PC-9 (cell line): ENCODE results near the gene SLC2A6.

Source experiments
- CTCF ChIP-seq: fragments of 200-600 bp; sonication (generic); conservative IDR thresholded peaks from 2 replicates; pipeline ENCODE4 v1.6.1; 2017; ENCODE audit warnings: mixed run types, antibody characterized with exemption, mild to moderate bottlenecking, moderate library complexity
- EZH2 ChIP-seq: fragments of 200-600 bp; sonication (generic); IDR thresholded peaks from 2 replicates; pipeline ENCODE4 v1.8.0; 2017; ENCODE audit warnings: antibody characterized with exemption, low read depth

GRCh38 chr9:133515240-133515610, 36.3 kb upstream of the SLC2A6 start:
- no peak for TF ChIP-seq CTCF
- no peak for TF ChIP-seq EZH2
